Stimulated activated CD8-positive, alpha-beta memory T cell treated with anti-CD3 and anti-CD28 coated beads, Interleukin-12 subunit alpha, Interleukin-12 subunit beta, amount 100 ng/mL, for 1 hour (primary cell): ENCODE results near the gene SELENOT.

Experiments
- DNase-seq: peaks from one replicate; pipeline ENCODE4 v3.0.0-alpha.2; 2020; ENCODE audit warnings: low read depth

SELENOT gene

DNA sequence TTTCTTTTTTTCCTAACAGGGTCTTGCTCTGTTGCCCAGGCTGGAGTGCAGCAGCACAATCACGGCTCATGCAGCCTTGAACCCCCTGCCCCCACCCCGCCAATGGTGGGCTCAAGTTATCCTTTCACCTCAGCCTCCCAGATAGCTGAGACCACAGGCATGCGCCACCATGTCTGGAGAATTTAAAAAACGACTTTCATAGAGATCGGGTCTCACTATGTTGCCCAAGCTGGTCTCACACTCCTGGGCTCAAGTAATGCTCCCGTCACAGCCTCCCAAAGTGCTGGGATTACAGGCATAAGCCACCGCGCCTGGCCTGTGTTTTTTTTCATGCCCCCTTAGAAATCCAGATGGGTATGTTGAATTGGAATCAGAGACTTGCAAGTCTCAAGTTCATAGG lies 60.3 kb downstream of the SELENOT start:
- DNase-seq, result no peak

- DNase-seq, result no peak
Observed at GRCh38 chr3:150666167-150666566, 63.0 kb downstream of the SELENOT start.

- DNase-seq, result no peak
Observed at GRCh38 chr3:150673966-150674365, 70.8 kb downstream of the SELENOT start.

- DNase-seq, result no peak
Observed at GRCh38 chr3:150675587-150675986, 72.5 kb downstream of the SELENOT start.
